HG03139 (cell line): ENCODE measurements around the gene PAFAH1B2.

Experiments
- ATAC-seq: cut with Tn5 transposase; IDR thresholded peaks from one replicate; pipeline ENCODE4 v1.9.1; 2021; ENCODE audit not compliant: unreplicated experiment

Gene PAFAH1B2

DNA sequence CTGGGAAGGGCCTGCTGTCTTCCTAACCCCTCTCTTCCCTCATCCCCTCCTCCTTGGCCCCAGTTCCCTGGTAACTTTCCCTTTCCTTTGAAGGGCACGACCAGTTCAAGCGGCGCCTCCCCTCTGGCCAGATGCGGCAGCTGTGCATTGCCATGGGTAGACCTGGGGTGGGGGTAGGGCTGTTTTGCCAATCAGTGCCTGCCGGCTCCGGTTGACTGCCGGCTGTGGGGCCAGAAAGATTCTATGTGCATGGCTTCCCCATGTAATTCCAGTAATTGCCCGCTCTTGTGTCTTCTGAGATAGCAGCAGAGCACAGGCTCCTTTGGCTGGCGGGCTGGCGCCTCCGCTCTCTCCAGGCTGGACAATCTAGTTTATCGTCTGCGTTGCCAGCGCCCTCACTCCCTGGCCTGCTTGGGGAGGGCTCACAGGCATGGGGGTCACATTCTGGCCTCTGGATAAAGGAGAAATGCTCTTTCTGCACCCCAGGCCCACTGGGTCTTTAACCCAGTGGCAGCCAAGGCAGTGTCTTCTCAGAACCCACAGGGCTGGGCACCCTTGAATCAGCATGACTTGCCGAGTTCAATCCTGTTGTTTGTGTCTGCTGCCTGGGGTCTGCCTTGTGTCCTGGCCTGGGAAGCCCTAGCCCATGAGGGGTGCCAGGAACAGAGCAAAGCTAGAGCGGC is 43.9 kb downstream of the PAFAH1B2 start:
- ATAC-seq: no peak

DNA sequence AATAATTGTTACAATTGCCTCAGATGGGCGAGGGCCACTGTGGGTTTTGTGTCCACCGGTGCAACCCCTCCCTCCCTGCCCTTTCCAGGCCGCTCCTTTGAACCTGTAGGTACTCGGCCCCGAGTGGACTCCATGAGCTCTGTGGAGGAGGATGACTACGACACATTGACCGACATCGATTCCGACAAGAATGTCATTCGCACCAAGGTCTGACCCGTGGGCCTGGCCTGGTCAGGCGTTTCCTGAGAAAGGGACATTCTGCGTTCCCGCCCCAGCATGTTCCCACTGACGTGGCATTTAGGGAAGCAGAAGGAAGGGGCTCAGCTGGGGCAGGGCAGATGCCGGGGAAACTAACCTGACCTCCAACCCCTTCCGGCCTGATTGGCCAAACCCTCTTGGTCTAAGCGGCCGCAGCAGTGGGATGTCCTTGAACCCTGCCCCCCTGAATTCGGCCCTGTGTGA is 44.6 kb downstream of the PAFAH1B2 start:
- no peak for ATAC-seq

DNA sequence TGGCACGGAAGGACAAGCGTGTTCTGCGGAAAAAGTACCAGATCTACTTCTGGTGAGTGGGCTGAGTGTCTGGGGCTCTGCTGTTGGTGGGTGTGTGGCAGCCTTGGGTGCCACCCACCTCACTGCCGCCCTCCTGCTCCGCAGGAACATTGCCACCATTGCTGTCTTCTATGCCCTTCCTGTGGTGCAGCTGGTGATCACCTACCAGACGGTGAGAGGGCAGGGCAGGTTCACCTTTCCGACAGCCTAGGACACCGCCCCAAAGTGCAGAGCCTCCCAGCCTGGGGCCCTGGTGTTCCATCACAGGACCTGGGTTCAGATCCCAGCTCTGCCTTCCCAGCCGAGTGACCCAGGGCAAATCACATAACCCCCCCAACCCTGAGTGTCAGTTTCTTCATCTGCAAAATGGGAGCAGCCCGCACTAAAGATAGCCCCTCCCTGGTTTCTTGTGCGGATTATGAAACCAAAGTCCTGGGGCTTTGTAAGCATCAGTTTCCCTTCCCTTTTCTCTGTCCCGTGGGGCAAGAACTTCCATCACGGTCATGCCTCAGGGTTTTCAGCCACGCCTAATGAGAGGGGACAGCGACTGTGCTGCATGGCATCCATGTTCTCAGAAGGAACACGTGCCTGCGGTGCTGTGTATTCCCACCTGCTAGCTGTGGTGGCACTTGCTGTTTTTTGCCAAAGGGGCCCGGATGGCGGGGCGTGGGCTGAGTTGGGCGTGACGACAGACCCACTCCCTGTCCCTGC is 45.3 kb downstream of the PAFAH1B2 start:
- no peak for ATAC-seq

DNA sequence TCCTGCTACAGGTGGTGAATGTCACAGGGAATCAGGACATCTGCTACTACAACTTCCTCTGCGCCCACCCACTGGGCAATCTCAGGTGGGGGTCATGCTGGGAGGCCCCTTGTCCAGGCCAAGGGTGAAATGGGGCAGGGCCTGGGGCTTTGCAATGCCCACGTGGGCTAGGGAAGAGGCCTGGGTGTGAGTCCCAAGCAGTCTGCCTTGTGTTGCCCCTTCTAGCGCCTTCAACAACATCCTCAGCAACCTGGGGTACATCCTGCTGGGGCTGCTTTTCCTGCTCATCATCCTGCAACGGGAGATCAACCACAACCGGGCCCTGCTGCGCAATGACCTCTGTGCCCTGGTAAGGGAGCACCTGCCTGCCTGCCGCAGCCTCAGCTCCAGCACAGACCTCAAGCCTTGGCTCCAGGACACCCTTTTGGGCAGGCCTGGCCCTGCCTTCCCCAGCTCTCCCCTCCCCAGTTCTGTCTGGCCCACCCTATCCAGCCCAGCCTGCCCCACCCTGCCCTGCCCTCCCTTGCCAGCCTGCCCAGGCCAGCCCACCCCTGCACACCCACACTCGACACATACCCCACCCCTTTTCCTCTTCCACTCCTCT is 46.0 kb downstream of the PAFAH1B2 start:
- no peak for ATAC-seq

DNA sequence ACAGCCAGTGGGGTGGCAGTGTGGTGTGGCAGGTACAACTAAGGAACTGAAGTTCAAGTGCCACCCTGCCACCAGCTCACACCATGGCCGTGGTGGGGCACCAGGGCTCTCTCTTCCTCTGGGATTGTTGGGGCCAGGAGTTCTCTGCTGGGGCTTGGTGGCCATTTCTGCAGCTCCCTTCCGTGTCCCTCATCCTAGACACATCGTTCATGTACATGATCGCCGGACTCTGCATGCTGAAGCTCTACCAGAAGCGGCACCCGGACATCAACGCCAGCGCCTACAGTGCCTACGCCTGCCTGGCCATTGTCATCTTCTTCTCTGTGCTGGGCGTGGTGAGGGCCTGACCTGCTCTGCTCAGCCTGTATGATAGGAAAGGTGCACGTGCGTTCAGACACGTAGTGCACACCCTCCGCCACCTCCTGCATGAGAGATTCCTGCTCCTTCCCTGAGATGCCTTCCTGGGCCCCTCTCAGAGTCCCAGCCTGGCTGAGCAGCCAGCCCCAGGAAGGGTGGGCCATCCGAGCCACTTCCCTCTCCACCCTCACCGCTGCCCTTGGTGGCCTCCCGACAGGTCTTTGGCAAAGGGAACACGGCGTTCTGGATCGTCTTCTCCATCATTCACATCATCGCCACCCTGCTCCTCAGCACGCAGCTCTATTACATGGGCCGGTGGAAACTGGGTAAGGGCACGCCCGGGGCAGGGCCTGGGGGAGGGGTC is 47.8 kb downstream of the PAFAH1B2 start:
- no peak for ATAC-seq

DNA sequence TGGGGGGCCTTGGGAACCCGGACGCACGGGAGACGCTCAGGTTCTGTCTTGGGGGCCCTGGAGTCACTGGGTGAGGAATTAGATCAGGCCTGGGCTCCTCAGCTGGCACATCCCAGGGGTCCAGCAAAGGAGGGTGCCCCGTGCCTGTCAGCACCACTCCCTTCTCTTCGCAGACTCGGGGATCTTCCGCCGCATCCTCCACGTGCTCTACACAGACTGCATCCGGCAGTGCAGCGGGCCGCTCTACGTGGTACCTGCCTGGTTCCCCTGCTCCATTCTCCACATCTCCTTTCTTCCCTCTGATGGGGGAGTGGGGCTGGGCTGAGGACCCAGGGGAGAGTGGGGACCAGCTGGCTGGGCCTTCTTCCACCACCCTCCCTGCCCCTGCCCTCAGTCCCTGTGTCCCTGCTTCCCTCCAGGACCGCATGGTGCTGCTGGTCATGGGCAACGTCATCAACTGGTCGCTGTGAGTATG is 48.4 kb downstream of the PAFAH1B2 start:
- no peak for ATAC-seq

DNA sequence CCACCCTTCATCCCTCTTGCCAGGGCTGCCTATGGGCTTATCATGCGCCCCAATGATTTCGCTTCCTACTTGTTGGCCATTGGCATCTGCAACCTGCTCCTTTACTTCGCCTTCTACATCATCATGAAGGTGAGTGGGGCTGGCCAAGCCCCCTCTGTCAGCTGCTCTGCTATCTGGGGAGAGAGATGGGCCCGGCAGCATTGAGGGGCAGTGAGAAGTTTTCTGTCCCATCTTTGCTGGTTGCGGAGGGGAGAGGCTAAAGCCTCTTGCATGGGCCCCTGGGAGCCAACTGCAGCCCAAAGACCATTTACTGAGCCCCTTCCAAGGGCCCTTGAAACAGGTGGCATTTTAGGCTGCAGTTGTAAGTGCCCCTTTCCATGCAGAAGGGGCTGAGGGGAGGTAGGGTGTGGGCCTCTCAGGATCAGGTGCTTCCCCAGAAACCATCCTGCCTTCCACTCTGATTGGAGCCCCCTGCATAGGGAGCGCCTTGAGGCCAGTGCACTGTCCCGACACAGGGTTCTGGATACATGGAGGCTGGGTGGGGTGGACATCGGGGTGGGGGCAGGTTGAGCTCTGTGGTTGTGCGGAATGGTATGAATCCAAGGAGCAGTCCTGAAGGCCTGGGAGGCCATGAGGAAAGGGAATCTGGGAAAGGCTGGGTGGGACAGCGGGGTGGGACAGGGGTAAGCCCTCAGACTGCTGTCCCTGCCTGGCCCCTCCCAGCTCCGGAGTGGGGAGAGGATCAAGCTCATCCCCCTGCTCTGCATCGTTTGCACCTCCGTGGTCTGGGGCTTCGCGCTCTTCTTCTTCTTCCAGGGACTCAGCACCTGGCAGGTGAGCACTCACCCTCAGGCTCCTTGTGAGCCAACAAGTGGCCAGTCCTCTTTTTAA is 49.3 kb downstream of the PAFAH1B2 start:
- ATAC-seq: no peak

DNA sequence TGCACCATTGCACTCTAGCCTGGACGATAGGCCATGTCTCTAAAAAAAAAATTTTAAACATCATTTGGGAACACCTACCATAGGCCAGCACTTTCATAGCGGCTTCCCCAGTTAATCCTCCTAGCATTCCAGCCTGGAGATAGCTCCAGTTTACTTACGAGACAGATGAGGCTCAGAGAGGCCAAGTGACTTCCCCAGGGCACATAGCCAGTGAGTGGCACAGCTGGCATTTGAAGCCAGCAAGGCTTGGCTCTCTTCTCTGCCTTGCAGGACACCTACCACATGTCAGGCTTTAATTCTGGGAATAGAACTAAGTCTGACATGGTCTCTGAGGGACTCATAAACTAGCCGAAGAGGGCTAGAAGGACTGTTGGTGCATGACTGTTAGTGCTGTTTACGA is 50.2 kb downstream of the PAFAH1B2 start:
- no peak for ATAC-seq

DNA sequence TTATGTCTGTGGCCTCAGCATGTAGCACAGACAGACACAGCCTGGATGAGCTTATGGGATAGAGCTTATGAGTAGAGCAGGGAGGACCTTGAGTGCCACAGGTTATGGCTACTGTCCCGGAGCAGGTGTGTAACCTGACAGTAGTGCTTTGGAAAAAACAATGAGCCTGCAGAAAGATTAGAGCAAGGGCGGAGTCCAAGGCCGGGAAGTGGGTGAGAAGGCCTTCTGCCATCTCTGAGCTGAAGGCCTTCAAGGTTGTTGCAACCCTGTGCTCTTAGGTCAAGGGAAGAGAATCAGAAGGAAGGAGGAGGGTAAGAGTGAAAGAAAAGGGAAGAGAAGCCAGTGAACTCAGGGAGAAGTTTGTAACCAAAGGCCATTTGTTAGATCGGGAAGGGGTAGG is 51.2 kb downstream of the PAFAH1B2 start:
- no peak for ATAC-seq

DNA sequence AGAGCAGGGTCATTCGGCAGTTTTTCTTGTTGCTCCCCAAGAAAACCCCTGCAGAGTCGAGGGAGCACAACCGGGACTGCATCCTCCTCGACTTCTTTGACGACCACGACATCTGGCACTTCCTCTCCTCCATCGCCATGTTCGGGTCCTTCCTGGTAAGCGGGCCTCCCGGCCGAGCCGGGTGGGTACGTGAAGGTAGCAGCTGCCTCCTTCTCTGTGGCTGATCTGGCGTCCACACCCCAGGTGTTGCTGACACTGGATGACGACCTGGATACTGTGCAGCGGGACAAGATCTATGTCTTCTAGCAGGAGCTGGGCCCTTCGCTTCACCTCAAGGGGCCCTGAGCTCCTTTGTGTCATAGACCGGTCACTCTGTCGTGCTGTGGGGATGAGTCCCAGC is 51.7 kb downstream of the PAFAH1B2 start:
- no peak for ATAC-seq

DNA sequence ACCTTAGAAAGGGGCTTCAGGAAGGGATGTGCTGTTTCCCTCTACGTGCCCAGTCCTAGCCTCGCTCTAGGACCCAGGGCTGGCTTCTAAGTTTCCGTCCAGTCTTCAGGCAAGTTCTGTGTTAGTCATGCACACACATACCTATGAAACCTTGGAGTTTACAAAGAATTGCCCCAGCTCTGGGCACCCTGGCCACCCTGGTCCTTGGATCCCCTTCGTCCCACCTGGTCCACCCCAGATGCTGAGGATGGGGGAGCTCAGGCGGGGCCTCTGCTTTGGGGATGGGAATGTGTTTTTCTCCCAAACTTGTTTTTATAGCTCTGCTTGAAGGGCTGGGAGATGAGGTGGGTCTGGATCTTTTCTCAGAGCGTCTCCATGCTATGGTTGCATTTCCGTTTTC is 52.9 kb downstream of the PAFAH1B2 start:
- no peak for ATAC-seq

DNA sequence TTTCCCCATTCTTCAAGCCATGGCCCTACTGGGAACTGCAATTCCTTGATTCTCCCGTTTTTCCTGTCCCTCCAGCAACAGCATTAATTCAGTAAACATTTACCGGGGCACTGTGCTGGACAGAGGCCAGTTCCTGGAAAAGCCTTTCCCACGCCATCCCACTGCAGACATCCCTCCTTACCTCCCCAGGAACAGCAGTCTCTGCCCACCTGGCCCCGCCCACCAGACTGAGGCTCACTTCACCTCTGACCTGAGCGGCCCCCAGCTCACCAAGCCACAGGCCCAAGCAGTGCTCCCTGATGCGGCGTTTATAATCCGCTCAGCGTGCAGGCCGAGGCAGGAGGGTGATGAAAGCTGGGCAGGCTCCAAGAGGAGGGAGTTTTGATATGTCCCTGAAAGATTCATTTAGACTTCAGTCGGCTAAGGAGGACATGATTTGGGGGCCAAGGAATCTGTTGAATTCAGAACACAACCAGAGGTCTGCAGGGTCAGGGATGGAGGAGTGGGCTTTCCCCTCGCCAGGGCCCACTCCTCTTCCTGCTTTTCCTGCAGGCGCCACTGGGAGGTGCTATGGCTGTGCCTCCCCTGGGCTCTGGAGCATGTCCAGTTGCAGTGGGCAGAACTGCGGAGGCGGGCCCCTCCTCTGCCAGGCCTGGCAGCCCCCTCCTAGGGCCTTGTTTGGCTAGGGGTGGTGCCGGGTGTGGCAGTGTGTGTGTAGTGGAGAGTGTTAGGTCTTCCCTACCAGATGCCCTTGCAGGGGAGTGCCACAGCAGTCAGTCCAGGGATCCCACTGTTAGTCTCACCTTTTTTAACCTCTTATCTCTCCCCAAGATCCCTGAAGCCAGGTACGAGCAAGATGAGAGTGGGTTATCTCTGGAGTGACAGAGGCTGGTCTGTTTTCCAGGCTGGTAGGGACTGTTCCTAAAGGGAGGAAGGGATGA is 53.7 kb downstream of the PAFAH1B2 start:
- ATAC-seq: no peak

DNA sequence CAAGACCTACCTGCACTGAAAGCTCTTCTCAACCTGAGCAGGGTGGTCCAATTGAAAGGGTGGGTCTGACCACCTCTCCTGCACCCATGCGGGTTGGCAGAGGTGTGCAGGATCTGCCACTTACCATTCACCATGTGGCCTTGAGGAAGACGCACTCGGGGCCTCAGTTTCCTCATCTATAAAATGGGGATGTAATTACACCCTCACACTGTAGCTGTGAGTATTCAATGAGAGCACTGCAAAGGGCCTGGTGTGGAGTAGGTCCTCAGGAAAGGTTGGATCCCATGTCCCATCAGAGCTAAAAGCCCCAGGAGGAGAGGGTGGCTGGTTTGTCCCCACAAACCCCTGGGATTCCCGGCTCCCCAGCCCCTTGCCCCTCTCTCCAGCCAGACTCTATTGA is 54.5 kb downstream of the PAFAH1B2 start:
- no peak for ATAC-seq

DNA sequence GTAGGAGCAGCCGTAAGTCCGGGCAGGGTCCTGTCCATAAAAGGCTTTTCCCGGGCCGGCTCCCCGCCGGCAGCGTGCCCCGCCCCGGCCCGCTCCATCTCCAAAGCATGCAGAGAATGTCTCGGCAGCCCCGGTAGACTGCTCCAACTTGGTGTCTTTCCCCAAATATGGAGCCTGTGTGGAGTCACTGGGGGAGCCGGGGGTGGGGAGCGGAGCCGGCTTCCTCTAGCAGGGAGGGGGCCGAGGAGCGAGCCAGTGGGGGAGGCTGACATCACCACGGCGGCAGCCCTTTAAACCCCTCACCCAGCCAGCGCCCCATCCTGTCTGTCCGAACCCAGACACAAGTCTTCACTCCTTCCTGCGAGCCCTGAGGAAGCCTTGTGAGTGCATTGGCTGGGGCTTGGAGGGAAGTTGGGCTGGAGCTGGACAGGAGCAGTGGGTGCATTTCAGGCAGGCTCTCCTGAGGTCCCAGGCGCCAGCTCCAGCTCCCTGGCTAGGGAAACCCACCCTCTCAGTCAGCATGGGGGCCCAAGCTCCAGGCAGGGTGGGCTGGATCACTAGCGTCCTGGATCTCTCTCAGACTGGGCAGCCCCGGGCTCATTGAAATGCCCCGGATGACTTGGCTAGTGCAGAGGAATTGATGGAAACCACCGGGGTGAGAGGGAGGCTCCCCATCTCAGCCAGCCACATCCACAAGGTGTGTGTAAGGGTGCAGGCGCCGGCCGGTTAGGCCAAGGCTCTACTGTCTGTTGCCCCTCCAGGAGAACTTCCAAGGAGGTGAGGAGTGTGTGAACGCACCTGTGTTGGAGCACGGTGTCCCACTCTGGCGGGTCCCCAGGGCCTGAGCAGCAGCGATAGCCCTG is 55.2 kb downstream of the PAFAH1B2 start, which contains the start of gene TAGLN:
TAGLN (plus strand) TSS at position 318 of the 863 bp plus-strand sequence. CDS start 3,644 bp downstream, outside the sequence.
- ATAC-seq: no peak

DNA sequence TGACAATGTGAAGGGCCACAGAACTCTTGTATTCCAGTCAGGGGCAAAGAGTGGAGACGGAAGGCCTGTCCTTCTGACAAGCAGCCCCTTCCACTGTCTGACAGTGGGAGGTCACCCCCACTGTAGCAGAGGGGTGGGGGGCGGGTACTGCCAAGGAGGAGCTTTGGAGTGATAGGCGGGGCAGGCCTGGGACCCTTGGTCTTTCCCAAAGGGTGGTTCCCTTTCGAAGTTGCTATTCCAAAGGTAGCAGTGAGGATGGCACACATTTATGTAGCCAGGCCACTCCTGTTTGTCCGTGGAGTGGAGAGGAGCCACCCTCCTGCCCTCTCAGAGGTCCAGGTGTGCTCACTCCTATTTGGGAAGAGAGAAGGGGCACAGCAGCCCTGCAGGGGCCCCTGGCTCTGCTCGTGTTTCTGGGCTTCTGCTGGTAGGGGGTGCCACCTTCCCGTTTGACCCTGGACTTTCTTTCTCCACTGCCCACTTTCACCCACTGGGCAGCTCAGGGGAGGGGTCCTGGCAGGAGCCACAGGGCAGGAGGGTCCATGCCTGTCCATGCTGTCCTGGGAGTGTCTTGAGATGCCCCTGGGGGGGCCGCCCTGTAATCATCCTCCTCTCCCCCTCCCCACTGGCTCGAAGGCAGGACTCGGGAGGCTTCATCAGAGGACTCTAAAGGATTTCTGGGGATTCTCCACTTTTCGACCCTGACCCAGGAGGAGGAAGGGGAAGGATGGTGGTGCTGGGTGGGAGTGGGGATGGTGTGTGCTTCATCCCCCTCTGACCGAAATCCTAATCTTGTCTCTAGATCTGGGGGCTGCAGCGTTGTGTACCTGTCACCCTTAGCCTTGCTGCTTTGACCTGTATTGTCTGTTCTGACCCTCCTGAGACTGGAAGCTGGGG is 56.1 kb downstream of the PAFAH1B2 start:
- no peak for ATAC-seq

DNA sequence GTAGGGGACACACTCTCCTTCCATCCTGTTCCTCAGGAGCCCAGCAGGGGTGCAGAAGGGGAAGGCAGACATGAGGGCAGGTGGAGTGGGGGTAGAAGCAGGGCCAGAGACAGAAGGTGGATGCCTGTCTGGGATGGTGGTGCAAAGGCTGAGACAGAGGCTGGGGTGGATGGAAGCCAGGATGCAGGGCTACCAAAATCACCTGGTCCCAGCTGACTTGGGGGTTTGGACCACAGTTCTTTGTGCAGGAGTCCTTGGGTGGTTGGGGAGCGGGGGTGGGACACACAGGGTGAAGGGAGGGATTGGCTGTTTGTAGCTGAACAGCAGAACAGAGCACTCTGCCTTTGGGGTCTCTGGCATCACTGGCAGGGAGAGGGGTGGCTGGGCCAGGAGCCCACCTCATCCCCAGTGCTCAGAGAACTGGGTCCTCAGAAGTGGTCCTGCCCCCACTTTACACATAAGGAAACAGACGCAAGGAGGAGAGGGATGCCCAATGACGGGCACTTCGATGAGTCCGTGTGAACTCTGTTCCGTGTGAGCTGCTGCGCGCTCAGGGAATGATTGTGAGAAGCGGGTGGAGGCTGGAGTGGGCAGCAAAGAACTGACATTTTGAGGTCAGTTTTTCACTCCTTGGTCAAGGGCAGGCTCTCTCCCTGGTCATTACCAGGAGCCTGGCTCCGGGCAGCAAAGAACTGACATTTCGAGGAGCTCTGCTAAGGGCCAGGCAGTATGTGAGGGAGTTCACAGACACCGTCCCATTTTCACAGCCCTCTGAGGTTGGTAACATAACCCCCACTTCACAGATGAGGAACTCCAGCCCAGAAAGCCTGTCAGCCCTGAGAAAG is 56.9 kb downstream of the PAFAH1B2 start:
- no peak for ATAC-seq
